GM21576 (cell line): ENCODE data around the gene NT5C3A.
"Not testable (repeated sequence)": the region's sequence is repeated elsewhere in the genome, so short reads cannot be mapped to it uniquely, and the experiment has no call there.

ENCODE experiments used
- ATAC-seq: cut with Tn5 transposase; IDR thresholded peaks from one replicate; pipeline ENCODE4 v1.9.1; 2021; ENCODE audit warnings: mild to moderate bottlenecking, moderate library complexity; ENCODE audit not compliant: unreplicated experiment

NT5C3A gene

DNA sequence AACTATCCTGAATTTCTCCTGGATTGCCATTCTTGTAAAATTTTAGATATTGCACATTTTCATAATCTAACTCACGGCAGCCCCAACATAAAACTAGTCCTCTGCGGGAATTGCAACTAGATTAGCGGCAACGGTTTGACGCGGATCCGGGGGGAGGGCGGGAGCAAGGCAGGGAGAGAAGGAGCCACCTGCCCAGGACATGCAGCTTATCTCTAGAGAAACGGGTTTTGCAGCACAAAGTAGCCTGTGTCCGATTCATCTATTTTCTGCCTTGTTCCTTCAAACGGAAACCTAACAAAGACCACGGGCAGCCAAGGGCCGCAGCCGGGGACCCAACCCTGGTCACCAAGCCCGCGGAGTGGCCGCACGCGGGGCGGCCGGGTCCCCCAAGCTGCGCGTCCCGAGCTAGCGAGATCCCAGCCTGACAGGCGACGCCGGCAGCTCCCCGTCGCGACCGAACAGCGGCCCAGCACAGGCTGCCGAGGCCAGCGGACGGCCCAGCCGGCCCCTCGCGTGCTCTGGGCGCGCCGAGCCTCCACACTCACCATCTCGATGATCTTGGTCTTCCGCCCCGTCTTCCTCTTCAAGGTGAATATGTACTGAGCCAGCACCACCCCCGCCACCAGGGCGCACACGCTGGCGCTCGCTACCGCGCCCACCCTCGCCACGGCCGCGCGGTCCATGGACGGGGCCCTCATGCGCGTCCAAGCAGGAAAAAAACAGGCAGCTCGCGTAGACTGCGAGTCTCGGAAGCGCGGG is at the start of gene NT5C3A:
Gene NT5C3A, minus strand, starts transcription at position 754 of the 759 bp plus-strand sequence. Its CDS starts 71 bp downstream, at position 683.
- ATAC-seq = peak; percentile 5

DNA sequence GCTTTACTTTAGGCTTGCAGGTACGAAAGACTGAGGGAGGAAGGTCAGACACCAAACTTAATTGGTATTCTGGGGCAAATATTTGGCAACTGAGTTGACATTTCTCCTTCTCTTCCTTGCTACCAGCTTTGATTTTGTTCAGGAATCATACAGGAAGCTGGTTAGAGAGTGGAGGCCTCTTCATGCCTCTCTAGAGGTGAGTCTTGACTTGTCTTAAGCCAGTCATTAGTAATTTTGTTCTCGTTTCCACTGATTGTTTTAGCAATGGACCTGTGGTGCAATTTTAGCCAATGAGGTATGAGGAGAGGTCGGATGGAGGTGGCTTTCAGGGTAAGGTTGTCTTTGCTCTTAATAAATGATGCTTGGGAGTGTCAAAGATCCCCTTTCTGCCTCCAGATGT is 49.0 kb upstream of the NT5C3A start:
- no peak for ATAC-seq

DNA sequence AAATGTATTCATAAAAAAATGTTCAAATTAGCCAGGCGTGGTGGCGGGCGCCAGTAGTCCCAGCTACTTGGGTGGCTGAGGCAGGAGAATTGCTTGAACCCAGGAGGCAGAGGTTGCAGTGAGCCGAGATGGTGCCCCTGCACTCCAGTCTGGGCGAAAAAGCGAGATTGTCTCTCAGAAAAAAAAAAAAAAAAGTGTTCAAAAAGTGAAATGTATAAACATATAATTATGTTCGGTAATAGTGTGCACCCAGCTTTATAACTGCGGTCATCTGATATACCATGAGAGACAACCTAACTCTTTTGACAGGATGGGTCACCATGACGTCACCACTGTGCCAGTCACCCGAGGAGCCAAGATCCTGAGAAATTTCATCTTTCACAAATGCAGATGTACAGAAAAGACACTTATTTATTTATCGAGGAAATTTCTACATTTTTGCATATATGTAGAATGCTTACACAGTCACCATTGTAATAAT is 47.2 kb upstream of the NT5C3A start:
- ATAC-seq = no peak

DNA sequence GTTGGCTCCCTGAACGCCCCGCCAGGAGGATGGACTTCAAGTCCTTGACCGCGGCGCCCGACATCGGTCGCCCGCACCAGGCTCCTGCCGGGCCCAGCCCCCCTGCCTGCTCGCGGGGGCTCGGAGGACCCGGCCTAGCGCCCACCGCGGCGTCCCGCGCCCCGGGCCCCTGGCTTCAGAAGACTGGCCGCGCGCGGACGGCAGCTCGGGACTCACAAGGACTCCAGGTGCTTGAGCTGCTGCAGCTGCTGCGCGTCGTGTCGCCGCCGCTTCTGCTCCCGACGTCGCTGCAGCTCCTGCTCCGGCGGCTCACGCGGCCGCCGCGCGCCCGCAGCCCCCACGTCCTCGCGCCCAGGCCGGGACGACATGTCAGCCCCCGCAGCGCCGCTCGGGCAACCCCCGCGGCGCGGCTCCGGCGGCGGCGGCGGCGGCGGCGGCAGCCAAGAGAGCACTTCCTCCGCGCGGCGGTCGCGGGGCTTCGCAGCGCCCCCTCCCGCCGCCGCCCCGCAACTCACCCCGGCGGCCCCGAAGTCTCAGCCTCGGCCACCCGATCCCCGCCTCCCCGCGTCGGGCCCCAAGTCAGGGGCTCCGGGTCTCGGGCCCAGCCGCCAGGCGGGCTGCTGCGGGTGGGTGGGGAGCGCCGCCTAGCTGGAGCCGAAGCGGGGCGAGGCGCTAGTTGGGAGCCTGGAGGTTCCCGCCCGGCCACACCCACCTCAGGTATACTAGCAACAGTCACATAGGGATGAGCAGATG is 46.6 kb upstream of the NT5C3A start, which contains the start of gene RP9:
Gene RP9, minus strand, starts transcription at position 400 of the 753 bp plus-strand sequence. Its CDS starts 32 bp downstream, at position 368.
- ATAC-seq = peak; percentile 83

DNA sequence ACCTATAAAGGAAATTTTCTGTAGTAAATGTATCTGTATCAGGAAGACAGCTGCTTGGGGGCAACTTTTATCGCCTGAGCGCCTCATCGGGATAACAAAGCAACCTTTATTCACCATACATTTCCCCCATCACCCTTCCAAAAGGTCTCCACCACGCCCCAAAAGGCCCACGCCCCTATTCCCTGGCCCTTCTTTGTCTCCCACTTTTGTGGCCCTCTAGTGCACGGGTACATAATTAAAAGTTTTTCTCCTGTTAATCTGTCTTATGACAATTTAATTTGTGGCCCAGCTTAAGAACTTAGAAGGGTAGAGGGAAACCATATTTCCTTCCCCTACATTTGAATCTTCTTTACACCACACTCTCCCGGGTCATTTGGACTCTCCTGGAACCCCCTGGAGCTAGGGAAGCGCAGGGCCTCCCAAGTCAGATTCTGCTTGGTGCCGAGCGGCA is 46.0 kb upstream of the NT5C3A start:
- ATAC-seq = no peak

DNA sequence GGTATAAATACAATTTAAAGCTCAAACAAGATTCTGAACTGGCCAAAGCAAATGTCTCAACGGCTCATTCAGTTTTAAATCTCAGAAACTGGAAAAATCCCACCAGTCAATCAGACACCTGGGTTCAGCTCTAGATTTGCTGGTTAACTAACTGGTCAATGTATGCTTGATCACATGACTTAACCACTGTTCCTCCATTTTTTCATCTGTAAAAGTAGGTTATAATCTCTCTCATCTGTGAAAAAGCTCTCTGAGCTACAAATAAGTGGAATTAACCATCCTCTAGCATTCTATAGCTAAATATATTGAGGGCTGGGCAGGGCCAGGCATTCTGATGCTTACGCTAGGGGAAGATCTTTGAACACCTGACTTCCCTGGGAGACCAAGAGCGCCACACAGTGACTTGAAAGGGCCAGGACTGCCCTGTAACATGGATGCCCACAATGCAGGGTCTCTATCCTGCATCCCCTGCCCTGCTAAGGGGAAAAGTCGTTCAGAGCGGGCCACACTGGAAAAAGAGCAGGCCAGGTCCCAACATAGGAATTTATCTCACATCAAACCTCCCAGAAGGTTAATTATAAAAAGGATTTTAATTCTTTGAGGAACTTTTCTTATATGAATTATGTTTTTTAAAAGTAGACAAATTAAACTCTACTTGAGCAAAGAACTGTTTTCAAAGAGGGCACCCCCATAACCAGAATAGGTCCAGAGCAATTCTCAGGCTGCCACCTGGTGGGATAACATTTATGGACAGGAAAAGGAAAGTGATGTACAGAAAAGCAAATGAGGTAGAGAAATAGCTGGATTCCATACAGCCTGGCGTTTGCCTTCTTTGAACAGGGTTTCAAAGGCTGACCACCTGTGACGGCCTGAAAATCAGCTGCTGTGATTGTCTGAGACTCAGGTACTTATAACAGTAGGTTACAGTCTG is 44.8 kb upstream of the NT5C3A start:
- peak; percentile 30 for ATAC-seq

DNA sequence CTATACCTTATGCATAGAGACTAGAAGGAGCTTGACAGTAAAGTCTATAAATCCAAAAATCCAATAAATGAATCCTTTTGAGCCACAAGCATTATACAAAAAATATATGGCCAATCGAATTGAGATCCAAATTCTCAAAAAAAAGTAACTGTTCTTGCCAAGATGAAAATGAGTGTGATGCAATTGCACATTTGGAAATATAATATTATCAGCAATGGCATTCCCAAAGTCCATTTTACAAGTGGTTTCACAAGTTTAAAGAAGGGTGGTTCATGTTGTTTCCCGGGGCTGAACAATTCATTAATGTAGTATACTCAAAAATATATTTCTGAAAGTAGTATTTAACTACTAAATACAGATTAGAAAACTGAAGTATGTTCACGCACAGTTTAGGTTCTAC is 39.3 kb upstream of the NT5C3A start:
- no peak for ATAC-seq

DNA sequence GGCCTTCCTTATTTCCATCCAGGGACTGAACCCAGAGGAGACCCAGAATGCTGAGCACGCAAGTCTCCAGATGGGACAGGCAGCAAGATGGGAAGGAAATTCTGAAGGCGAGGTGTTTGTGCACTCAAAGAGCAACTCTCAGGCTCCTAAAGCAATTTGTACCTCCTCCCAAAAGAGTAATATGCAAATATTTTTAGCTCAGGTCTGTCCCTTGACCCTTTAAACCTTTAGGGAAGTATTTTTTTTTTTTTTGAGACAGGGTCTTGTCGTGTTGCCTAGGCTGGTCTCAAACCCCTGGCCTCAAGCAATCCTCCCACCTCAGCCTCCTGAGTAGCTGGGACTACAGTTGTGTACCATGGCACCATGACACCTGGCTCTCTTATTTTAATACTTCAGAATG is 38.2 kb upstream of the NT5C3A start:
- no peak for ATAC-seq

DNA sequence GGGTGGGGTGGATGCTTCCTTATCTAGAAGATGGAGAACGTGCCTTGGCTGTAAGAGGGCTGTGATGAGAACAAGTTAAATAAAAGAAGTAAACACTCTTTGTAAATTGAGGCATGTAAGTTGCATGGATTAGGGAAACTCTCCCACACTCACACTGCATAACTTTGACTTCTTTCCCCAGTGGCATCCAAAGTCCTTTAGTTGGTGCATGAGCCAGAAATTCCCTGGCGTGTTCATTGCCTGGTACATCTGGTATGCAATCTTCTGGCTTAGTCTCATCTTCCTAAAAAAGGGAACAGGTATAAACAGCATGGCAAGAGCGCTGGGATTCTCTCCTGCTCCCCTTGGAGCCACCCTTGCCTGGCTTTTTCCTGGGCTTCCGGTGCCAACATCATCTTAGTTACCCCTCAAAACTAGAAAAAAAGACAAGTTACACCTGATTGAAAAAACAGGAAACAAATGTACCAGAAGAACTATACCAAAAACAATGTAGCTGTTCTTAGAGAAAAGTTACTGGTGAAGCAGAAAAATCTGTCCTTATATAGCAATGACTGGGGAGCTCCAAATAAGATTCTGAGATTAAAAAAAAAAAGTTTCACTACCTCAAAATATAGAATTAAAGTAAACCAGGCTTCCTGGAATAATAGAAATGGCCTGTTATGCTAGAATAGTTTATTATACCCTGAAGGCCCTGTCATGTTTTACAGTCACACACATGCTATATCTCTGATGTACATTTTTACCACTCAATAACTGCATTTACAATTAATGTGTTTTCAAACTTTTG is 36.8 kb upstream of the NT5C3A start:
- no peak for ATAC-seq

DNA sequence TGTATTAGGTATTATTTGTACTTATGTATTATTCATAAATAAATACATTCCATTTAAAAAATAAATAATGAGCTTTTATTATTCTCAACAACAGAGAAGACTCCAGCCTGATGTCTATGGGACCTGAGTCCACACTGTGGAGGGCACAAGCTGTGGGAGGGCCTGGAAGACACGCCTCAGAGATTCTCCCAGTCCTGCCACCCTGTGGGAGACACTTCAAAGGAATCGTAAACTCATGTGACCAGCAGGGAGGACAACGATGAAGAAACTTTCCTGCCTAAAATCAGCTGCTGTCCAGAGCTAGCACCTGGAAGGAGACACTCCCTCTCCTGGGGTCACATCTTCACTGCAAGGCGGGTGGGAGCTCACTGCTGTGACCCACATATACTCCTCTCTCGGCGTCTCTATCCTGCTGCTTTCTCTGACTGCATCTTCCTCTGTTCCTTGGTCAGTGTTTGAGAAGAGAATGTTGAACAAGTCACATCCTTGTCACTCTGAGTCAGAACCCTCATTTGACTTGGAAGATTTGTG is 32.2 kb upstream of the NT5C3A start:
- not testable (repeated sequence) for ATAC-seq

DNA sequence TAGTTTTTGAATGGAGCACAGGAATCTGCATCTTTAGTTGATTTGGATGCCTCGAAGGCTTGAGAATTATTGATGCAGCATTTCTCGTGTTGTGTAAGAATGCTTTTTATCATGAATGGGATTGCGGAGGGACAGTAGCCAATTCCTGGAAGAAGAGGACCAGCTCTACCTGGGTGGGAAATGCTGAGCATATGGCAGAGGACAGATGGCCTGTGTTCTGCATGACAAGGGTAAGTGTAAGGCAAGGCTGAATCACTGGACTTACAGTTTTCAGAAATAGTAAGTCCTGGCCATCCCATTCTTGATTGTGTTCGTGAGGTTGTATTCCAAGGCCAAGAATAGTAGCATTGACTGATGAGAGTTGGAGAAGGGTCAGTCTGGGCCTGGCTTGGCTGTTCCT is 30.7 kb upstream of the NT5C3A start:
- no peak for ATAC-seq

DNA sequence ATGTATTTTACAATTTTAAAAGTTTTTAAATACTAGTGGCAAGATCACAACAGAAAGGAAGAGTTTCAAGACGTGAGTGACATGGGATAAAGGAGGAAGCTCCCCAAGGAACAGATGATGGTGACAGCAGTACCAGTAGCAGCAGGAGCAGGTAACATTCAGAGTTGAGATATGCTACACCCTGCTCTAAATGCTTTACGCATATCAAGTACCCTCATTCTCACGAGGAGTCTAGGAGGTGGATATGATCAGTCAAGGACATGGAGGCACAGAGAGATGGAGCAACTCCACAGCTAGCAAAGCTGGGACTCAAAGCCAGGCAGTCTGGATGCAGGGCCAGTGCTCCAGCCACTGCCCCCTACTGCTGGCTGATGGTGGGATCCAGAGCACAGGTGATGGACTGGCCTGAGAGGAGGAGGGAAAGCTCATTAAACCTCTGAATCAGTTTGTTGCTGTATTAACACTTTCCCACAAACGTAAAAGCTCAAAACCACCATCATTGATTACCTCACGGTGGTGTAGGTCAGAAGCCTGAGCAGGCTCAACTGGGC is 29.1 kb upstream of the NT5C3A start:
- ATAC-seq = no peak

DNA sequence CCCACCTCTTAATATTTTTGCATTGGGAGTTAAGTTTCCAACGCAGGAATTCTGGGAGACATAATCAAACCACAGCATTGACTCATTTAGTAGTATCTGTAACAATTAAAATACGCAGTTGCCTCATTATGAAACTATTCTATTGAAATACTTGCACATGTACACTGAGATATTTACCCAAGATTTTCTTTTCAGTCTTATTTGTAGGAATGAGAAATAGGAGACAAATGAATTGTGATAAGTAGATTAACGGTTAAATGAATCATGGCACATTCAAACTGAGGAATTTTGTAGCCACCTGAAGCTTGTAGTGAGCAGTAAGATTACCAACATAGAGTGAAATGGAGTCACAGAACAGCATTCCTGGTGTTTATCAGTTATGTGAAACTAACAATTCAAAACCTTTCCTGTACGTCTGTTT is 28.5 kb upstream of the NT5C3A start:
- no peak for ATAC-seq

DNA sequence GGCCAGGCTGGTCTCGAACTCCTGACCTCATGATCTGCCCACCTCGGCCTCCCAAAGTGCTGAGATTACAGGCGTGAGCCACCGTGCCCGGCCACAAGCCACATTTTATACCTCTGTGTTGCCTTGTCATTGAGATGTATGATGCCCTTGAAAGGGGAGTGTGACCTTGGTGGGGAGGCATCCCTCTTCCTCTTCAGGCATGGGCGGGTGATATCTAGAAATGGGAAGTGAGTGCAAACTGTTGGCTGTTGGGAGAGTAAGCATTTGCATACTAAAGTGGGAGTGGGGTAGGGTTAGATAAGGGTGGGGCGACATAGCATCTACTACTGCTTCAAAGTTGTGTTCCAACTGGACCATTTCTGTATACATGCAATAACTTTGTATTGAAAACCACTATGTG is 26.6 kb upstream of the NT5C3A start:
- ATAC-seq = no peak

DNA sequence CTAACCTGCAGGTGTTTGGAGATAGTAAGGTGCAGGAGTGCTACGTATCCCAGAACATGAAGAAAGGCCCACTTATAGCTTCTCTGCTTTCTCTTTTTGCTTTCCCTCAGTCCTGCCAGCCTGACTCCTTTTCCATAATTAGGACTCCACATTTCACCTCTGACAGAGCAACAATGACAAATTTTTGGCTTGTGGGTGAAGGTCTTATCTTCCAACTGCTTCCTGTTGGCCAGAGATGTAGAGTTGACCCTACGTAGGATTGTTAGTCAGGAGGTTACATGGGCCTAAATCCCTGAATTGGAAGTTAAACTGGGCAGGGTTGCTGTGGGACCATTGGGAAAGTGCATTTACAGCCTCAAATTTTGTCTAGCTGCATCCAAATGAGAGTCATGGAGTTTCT is 25.3 kb upstream of the NT5C3A start:
- no peak for ATAC-seq

DNA sequence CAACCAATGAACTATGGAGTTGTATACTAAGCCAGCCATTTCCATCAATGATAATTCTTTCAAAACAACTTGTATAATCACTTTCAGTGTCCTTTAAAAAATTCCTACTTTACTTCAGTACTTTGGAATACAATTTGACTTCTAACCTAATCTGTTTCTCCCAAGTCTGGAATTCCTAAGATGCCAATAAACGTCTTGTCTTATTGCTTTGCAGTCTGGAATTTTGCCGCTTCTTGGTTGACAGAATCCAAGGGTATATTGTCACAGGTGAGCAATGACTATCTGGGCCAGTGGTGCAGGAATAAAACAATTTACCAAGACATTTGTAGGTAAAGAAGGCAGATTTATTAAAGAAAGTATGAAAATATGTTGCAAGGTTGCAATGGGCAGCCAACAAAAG is 24.8 kb upstream of the NT5C3A start:
- ATAC-seq = no peak

DNA sequence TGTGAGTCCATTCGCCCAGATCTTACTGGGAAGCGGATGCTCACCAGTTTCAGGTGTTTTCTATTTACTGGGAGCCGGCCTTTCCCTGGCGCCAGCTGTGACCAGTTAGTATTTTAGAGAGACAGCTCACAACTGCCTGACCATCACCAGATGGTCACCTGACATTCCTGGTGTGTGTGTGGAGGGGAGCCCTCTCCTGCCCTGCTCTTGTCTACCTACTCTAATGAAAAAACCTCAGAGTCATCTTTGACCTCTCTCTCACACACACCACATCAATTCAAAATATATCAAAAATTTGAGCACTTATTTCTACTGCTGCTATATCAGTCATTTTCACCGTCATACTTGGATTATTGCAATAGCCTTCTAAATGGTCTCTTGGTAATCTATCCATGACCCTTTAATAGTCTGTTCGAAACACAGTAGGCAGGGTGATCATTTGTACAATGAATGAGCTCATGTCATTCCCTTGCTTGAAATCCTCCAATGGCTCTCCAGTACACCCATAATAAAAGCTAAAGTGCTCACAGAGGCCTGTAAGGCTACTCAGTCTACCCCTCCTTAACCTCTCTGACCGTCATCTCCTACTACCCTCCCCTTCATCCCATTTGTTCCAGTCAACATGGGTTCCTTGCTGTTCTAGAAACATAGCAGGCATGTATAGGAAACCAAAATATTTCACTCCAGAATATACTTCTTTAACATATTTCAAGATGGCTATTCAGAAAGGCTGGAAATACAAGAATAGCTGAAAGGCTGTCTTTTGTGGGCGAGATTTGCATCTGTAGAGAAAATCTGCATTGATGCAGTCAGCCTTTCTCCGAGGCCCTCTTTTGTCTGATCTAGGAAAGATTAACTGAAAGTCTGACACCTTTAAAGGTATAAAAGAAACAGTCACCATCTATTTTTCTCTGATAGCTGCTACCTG is 17.5 kb upstream of the NT5C3A start:
- no peak for ATAC-seq

DNA sequence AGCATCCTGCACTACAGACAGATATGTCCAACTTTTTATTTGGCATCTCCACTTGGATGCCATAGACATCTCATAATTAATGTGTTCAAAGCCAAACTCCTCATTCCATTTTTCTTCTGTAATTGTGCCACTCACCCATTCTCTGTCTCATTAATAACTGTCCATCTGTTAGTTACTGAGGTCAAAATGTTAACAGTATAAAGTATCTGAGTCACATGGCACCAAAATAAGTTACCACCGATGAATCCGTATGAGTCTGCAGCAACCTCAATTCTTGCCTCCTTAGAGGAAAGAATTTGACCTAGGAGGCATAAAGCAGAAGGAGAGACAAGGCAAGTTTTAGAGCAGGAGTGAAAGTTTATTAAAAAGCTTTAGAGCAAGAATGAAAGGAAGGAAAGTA is 16.5 kb upstream of the NT5C3A start:
- no peak for ATAC-seq
